Ramos (cell line): Measurements from ENCODE around the gene ZNF683.
"Not testable (repeated sequence)": the region's sequence is repeated elsewhere in the genome, so short reads cannot be mapped to it uniquely, and the experiment has no call there.

ENCODE experiments used
- in situ Hi-C: fragments of 300-500 bp; cut with MboI; formaldehyde crosslinking; loops from one replicate; pipeline ENCODE4 v1.14.3; 2022; ENCODE audit warnings: low sequenced_read_pairs; ENCODE audit not compliant: unreplicated experiment

Gene ZNF683

GRCh38 chr1:26372611-26373010 lies at the start of gene ZNF683:
ZNF683 (minus strand) TSS chr1:26372750; CDS start chr1:26368571, 4,179 bp downstream.
- in situ Hi-C loops: not testable (repeated sequence)

DNA sequence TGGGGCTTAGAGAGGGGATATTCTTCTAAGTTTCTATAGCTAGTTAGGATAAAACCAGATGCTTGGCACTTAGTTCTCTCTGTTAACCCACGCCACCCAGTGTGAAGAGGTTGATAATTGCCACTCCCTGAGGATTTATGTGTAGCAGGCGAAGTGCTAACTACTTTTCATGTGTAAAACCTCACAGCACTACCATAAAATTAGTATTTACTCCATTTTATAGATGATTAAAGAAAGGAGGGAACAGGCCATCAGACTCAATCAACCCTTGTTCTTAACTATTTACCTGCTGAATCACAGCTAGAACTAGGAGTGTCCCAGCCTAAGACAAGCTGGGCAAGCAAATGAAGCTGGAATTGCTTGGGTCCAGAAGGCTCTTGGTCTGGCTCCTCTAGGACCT lies 46.9 kb upstream of the ZNF683 start:
- in situ Hi-C loops: no loop called here

DNA sequence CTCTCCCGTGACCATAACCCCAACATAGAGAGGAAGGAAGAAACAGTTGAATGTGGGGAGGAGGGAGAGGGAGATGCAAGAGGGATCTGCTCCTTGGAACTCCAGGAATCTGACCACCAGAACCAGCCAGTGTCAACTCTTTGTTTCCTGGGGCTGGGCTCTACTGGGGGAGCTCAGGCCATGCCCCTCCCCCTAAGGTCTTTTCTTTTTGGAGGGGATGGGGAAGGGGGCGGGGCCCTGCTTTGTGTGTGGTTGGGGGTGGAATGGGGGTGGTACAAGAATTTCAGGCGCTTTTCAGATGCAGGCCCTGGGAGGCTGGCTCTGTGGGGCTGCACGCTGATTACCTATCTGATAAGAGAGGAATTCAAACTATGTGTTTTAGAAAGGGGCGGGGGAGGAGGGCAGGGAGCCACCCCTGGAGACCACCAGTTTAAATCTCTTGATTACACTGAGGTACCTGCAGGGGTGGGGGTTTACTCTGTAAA lies 46.4 kb upstream of the ZNF683 start:
- in situ Hi-C loops: no loop called here

- in situ Hi-C loops: no loop called here
Observed at GRCh38 chr1:26417111-26417759, 44.7 kb upstream of the ZNF683 start.

DNA sequence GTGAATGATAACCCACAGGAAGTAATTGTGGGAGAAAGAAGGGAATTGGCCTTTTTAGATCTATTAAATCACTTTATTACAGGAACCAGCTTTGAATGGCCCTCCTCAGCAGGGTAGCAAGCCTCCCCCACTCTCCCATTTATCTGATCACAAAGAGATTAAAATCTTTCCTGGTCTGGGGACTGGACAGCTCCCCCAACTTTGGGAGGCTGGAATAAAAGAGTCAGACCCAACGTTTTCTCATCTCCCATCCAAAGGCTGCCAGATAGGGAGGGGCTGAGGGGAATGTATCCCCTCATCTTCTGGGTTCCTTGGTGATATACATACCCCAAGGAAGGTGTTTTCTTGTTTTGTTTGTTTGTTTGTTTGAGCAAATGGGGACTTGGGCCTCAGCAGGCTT lies 40.5 kb upstream of the ZNF683 start:
- in situ Hi-C loops: no loop called here

DNA sequence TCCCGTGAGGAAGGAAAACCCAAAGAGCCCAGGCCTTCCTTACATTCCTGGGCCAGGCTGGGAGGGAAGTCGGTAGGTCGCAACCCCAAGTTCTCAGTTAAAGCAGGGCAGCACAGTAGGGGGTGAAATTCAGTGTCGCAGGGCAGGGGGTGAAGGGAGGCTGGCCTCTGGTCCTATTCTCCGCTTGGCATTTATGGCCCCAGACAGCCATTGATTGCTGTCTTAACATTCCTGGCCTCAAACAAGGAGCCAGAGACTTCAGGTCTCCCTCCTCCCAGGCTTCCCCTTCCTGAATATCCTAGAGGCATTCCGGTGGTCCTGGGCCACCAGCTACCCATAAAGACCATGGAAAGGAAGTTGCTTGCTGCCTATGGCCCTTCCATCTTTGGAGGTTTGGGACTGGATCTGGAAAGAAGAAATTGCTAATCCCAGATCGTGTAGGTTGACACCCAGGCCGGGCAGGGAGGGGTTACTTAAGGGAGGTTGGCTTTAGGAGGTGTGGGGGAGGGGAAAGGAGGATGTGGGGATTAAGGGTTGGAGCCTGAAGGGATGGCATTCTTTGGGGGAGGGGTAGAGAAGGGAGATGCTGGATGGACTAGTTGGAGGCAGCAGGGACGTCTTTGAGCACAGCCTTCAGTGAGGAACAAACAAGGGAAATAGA lies 39.8 kb upstream of the ZNF683 start:
- in situ Hi-C loops: no loop called here

GRCh38 chr1:26411624-26412074 lies 39.1 kb upstream of the ZNF683 start:
- in situ Hi-C loops: no loop called here

- in situ Hi-C loops: no loop called here
Observed at GRCh38 chr1:26410706-26411623, 38.4 kb upstream of the ZNF683 start, which contains the start of gene LIN28A. LIN28A (plus strand) TSS chr1:26410817; CDS start chr1:26410892, 75 bp downstream.

DNA sequence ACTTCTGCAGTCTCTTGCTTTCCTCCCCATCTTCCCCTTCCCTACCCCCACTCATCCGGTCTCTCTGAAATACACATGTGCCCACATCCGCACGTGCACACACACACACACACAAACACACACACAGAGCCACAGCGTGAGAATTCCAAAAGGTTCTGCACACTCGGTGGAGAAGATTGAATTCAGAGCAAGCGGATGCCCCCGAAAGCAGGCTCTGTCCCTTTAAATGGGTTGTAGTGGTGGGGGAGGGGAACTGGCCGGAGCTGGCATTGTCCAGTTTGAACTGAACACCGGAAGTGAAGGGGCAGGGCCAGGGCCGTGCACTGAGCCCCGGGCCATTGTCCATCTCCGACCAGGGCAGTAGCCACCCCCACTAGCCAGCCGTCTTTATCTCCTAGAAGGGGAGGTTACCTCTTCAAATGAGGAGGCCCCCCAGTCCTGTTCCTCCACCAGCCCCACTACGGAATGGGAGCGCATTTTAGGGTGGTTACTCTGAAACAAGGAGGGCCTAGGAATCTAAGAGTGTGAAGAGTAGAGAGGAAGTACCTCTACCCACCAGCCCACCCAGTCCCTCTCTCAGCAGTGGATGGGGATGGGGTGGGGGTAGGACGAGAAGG lies 36.7 kb upstream of the ZNF683 start:
- in situ Hi-C loops: no loop called here

DNA sequence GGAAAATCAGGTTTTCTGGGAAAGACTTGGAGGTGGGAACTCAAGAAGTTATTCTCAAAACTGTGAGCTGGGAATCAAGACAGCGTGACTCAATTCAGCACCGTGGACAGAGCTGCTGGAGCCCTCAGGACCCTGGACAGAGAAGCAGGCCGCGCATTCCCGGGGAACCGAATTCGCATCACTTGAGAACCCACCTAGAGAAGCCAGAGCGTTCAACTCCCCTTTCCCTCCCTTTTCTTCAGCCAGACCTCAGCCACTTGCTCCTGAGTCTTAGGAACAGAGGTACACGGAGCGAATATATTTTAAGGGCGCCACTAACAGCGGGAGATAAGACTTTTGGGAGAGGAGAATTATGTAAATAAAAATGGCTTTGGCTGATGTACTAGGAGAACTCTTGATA lies 36.1 kb upstream of the ZNF683 start:
- in situ Hi-C loops: no loop called here

DNA sequence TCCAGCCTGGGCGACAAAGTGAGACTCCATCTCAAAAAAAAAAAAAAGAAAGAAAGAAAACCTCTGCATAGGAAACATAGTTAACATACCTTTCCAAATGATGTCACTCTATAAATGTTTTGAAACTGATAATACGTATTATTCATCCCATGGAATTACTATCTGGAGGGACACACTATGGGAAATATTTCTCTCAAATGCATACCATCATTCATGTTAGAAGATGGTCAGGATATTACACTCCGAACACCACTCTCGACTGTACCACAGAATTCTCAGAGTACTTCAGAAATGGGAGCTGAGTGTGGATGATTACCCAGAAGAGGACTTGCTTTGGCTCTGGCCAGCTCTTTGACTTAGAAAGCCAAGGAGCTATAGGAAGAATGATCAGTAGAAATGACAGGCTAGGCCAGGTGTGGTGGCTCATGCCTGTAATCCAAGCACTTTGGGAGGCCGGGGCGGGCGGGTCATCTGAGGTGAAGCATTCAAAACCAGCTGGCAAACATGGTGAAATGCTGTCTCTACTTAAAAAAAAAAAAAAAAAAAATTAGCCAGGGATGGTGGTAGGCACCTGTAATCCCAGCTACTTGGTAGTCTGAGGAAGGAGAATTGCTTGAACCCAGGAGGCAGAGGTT lies 32.8 kb upstream of the ZNF683 start:
- in situ Hi-C loops: no loop called here

DNA sequence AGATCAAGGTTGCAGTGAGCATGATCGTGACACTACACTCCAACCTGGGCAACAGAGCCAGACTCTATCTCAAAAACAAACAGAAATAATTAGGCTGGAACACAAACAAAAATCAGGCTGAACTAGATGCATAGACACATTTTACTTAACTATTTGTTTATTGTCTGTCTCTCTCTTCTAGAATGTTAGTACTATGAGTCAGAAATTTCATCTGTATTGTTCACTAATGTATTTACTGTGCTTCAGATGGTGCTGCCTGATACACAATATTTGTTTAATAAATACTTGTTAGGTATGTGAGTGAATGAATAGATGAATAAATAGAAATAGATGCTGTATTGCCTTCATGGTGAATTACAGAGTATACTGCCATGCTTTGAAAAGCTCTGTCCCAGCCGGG lies 32.1 kb upstream of the ZNF683 start:
- in situ Hi-C loops: no loop called here

DNA sequence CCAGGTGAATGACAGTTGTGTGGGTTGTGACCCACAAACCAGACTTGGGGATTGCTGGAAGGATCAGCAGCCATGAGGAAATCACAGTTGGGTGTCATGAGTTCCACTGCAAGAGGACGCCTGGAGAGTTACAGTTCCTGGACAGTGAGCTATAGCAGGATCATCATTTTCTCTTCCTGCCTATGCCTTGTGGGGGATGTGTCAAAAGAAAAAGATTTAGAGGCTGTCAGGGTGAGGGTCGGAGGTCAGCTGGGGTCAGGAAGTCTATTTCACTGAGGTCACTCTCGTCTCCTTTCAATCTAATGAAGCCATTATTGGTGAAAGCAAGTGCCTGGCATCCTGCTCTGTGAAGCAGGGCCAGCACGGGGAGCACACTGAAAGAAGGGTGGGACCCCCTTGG lies 31.1 kb upstream of the ZNF683 start:
- in situ Hi-C loops: no loop called here

DNA sequence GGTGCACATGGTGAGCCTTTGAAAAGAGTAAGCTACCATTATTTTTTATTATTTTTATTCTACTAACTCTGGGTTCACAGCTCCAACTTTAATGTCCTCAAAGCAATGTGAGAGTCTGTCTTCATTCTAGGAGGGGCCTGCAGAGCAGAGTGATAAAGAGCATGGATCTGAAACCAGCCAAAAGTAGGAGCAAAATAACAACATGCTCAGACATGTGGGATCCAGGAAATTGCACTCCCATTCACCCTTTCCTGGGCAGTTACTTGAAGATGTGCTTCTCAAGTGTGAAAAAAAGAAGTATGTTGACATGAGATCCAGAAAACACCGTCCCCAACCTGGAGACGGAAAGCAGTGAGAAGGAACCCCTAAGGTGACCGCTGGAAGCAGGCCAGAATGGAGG lies 29.3 kb upstream of the ZNF683 start:
- in situ Hi-C loops: no loop called here

GRCh38 chr1:26399034-26399433 lies 26.5 kb upstream of the ZNF683 start:
- in situ Hi-C loops: no loop called here

GRCh38 chr1:26395754-26396153 lies 23.2 kb upstream of the ZNF683 start:
- in situ Hi-C loops: no loop called here

GRCh38 chr1:26391450-26391849 lies 18.9 kb upstream of the ZNF683 start:
- in situ Hi-C loops: no loop called here

- in situ Hi-C loops: no loop called here
Observed at GRCh38 chr1:26389604-26390247, 17.2 kb upstream of the ZNF683 start.

GRCh38 chr1:26388791-26389445 lies 16.4 kb upstream of the ZNF683 start:
- in situ Hi-C loops: no loop called here
